ENCODE results near the gene FXYD6. TPM values are rescaled to one million over a fixed set of nuclear protein-coding genes. Genes with fewer than 3 reads are reported as not detected.

FXYD6 gene
- total and polyA plus RNA-seq, 2 of the 8 experiments (the other 6 are each of a cell fraction or from before 2014, with no cell fraction given), result 44.6 to 117 TPM

GRCh38 chr11:117884994-117885393 lies 8.5 kb upstream of the FXYD6 start:
- Histone ChIP-seq H3K4me3 (ENCODE audit: extremely low read depth in 1 of 4, insufficient read depth in 2 of 4, low read depth in 3 of 4, low read length in 4 of 4) (no peak overlapping the region), H3K18ac (ENCODE audit: extremely low read depth, low read length) (peak overlapping the region; percentile 28; the same call in 1 of the 2 replicates), H4K8ac (ENCODE audit: extremely low read depth, insufficient read depth, low read length) (no peak overlapping the region), H2BK120ac (replicated peaks; ENCODE audit: low read depth, low read length) (no peak overlapping the region), H3K23me2 (ENCODE audit: low read depth, low read length) (no peaks in the 10 kb centered on the region), H3K4me1 (replicated peaks in 1 of 4; ENCODE audit: control insufficient read depth in 3 of 4, insufficient read depth in 4 of 4, low read length in 3 of 4) (peaks cover 0 to 10% (median 2%) of the 10 kb centered on the region in 4 experiments; a peak in 3 of 7 replicates), H3K14ac (ENCODE audit: insufficient read length) (no peak overlapping the region), H3K79me2 (ENCODE audit: control insufficient read depth in 1 of 2, insufficient read depth in 2 of 2, low read length in 2 of 2) (no peaks in the 10 kb centered on the region), H4K91ac (replicated peaks; ENCODE audit: insufficient read length, low read length) (no peak overlapping the region), H4K20me1 (replicated peaks in 1 of 2; ENCODE audit: control insufficient read depth in 1 of 2, insufficient read depth in 2 of 2, low read length in 2 of 2) (no peaks in the 10 kb centered on the region), H3K4ac (replicated peaks; ENCODE audit: insufficient read length, low read depth, low read length) (no peak overlapping the region), H3K79me1 (ENCODE audit: low read depth, low read length) (no peaks in the 10 kb centered on the region), H3K27me3 (replicated peaks in 1 of 4; ENCODE audit: control insufficient read depth in 3 of 4, extremely low read depth in 1 of 4, insufficient read depth in 3 of 4, low read length in 3 of 4) (peaks cover 0 to under 1% (median 0%) of the 10 kb centered on the region in 4 experiments; a peak in 2 of 7 replicates), H2AFZ (ENCODE audit: low read length) (no peak overlapping the region), H2AK5ac (ENCODE audit: low read depth, low read length) (no peak overlapping the region), H4K5ac (ENCODE audit: insufficient read length, low read depth, low read length) (no peak overlapping the region), H3K36me3 (ENCODE audit: control insufficient read depth in 2 of 4, insufficient read depth in 4 of 4, low read length in 3 of 4) (no peaks in the 10 kb centered on the region), H3K9ac (replicated peaks in 1 of 4; ENCODE audit: extremely low read depth in 1 of 4, low read depth in 3 of 4, low read length in 3 of 4) (no peak overlapping the region), H2BK5ac (ENCODE audit: low read depth, low read length) (no peak overlapping the region), H3K9me3 (ENCODE audit: insufficient read depth in 2 of 2, low read depth in 1 of 2, low read length in 1 of 2) (no peaks in the 10 kb centered on the region), H2BK15ac (ENCODE audit: low read length) (0 out of 2 replicates have a peak overlapping the region, but pooled peaks have one; percentile 50), H2BK12ac (ENCODE audit: low read depth, low read length) (0 out of 2 replicates have a peak overlapping the region, but pooled peaks have one; percentile 21), H3K4me2 (ENCODE audit: insufficient read depth in 1 of 2, low read depth in 2 of 2, low read length in 2 of 2) (no peak overlapping the region), H3K56ac (replicated peaks; ENCODE audit: insufficient read length, low read depth, low read length) (no peak overlapping the region), H3K23ac (ENCODE audit: insufficient read length) (no peak overlapping the region), H2BK20ac (ENCODE audit: low read length) (no peak overlapping the region), H3K27ac (ENCODE audit: low read depth, low read length) (no peak overlapping the region)
- DNase-seq (ENCODE audit: low read depth in 1 of 2, low spot score in 2 of 2), result peak in 1 of 2 experiments; percentile 27
- POLR2A ChIA-PET (ENCODE audit: partially characterized antibody), result no interaction called here
- CTCF ChIA-PET (ENCODE audit: partially characterized antibody), result interaction anchor here (0.6 to 4.0 kb wide), 11 partner anchors 9 to 528 kb away, joined by 3 to 32 read pairs (median 5); partner anchors contain the start of genes FXYD2 and FXYD6
- no peak for FAIRE-seq
- WGBS, 2 experiments (ENCODE audit: extremely low coverage in 1 of 2, insufficient coverage in 1 of 2, insufficient read length in 1 of 2, insufficient replicate concordance in 2 of 2, low coverage in 1 of 2, low lambda C conversion rate in 2 of 2, missing lambda C conversion rate in 1 of 2), result 83% methylated on average over 7 of the region's 7 CpGs; no CpG with 5 or more reads in 1 of the 2 experiments
- no peak for TF ChIP-seq FOSL1 (IDR thresholded peaks at IDR 0.05; ENCODE audit: insufficient read depth, low read depth, low read length)
- no peak for TF ChIP-seq NANOG (IDR thresholded peaks at IDR 0.05; ENCODE audit: insufficient read depth, low read depth, low read length, poor library complexity, severe bottlenecking)
